Stimulated activated naive CD4-positive, alpha-beta T cell treated with Interleukin-2 at 50 U/mL for 16 hours (primary cell): ENCODE data around the gene MRPS23.

Experiments used
- DNase-seq: peaks from one replicate; lab custom pipeline; 2025; lab: John Stamatoyannopoulos, UW

The MRPS23 gene

GRCh38 chr17:57879437-57880085 lies 29.7 kb upstream of the MRPS23 start:
- no peak for DNase-seq

GRCh38 chr17:57877803-57878377 lies 28.0 kb upstream of the MRPS23 start:
- no peak for DNase-seq

GRCh38 chr17:57876866-57877237 lies 27.0 kb upstream of the MRPS23 start:
- DNase-seq = no peak

GRCh38 chr17:57876023-57876865 lies 26.4 kb upstream of the MRPS23 start:
- no peak for DNase-seq

- no peak for DNase-seq
These were observed 25.6 kb upstream of the MRPS23 start for GRCh38 chr17:57875290-57876022.

- DNase-seq = peak; percentile 15
These were observed 24.8 kb upstream of the MRPS23 start for GRCh38 chr17:57874434-57875289.

GRCh38 chr17:57874058-57874419 lies 24.2 kb upstream of the MRPS23 start:
- DNase-seq = no peak

- DNase-seq = no peak
These were observed 23.6 kb upstream of the MRPS23 start for GRCh38 chr17:57873261-57874057.

- no peak for DNase-seq
These were observed 22.7 kb upstream of the MRPS23 start for GRCh38 chr17:57872536-57872935.

- DNase-seq = no peak
These were observed 22.0 kb upstream of the MRPS23 start for GRCh38 chr17:57871863-57872262.

- no peak for DNase-seq
These were observed 21.3 kb upstream of the MRPS23 start for GRCh38 chr17:57871155-57871554.

GRCh38 chr17:57870283-57870635 lies 20.4 kb upstream of the MRPS23 start:
- no peak for DNase-seq

GRCh38 chr17:57869617-57870282 lies 19.9 kb upstream of the MRPS23 start:
- DNase-seq = no peak

- no peak for DNase-seq
These were observed 19.2 kb upstream of the MRPS23 start for GRCh38 chr17:57868910-57869616.

GRCh38 chr17:57868007-57868909 lies 18.4 kb upstream of the MRPS23 start:
- no peak for DNase-seq

GRCh38 chr17:57867126-57867525 lies 17.3 kb upstream of the MRPS23 start:
- DNase-seq = no peak

GRCh38 chr17:57866723-57867122 lies 16.9 kb upstream of the MRPS23 start:
- DNase-seq = no peak

GRCh38 chr17:57866319-57866718 lies 16.5 kb upstream of the MRPS23 start:
- DNase-seq = no peak

- no peak for DNase-seq
These were observed 14.4 kb upstream of the MRPS23 start for GRCh38 chr17:57864273-57864672.
